HL-60/S4 treated with retinoic acid at 250 ng/mL for 4 days and 3 days (cell line): ENCODE measurements around the gene RBFOX2.
"Not testable (repeated sequence)": the region's sequence is repeated elsewhere in the genome, so short reads cannot be mapped to it uniquely, and the experiment has no call there.

Source experiments
- in situ Hi-C: fragments of 300-500 bp; cut with MboI; formaldehyde crosslinking; loops from 2 replicates; pipeline ENCODE4 v1.7.0; 2022; ENCODE audit warnings: low sequenced_read_pairs

The RBFOX2 gene

GRCh38 chr22:35726398-35726797, 302.2 kb downstream of the RBFOX2 start:
- in situ Hi-C loops = no loop called here

GRCh38 chr22:35725521-35725920, 303.1 kb downstream of the RBFOX2 start:
- in situ Hi-C loops = no loop called here

GRCh38 chr22:35721960-35722359, 306.7 kb downstream of the RBFOX2 start:
- in situ Hi-C loops = no loop called here

GRCh38 chr22:35719212-35719875, 309.3 kb downstream of the RBFOX2 start:
- in situ Hi-C loops = no loop called here

GRCh38 chr22:35717572-35717971, 311.1 kb downstream of the RBFOX2 start, which contains the start of gene APOL5:
Gene APOL5 (plus strand): TSS chr22:35717872. CDS start chr22:35717872, 0 bp downstream.
- in situ Hi-C loops = no loop called here

- in situ Hi-C loops = no loop called here
These were observed 316.0 kb downstream of the RBFOX2 start for GRCh38 chr22:35712672-35713071.

- in situ Hi-C loops = no loop called here
These were observed 317.3 kb downstream of the RBFOX2 start for GRCh38 chr22:35711336-35711735.

GRCh38 chr22:35708917-35709316, 319.7 kb downstream of the RBFOX2 start:
- in situ Hi-C loops = no loop called here

GRCh38 chr22:35708453-35708852, 320.2 kb downstream of the RBFOX2 start:
- in situ Hi-C loops = no loop called here

GRCh38 chr22:35705141-35705540, 323.5 kb downstream of the RBFOX2 start:
- in situ Hi-C loops = no loop called here

- in situ Hi-C loops = no loop called here
These were observed 324.6 kb downstream of the RBFOX2 start for GRCh38 chr22:35703861-35704584.

- in situ Hi-C loops = not testable (repeated sequence)
These were observed 328.8 kb downstream of the RBFOX2 start for GRCh38 chr22:35699852-35700251.

- in situ Hi-C loops = no loop called here
These were observed 331.5 kb downstream of the RBFOX2 start for GRCh38 chr22:35697142-35697541.

- in situ Hi-C loops = no loop called here
These were observed 333.4 kb downstream of the RBFOX2 start for GRCh38 chr22:35695202-35695601.

- in situ Hi-C loops = no loop called here
These were observed 338.6 kb downstream of the RBFOX2 start for GRCh38 chr22:35690001-35690400.

- in situ Hi-C loops = no loop called here
These were observed 339.5 kb downstream of the RBFOX2 start for GRCh38 chr22:35688913-35689675.
